Activated CD4-positive, alpha-beta T cell treated with anti-CD3 and anti-CD28 coated beads, Interleukin-2, amount 50 U/mL, for 1 hour (primary cell): ENCODE measurements around the gene H1-8.
"Not testable (repeated sequence)": the region's sequence is repeated elsewhere in the genome, so short reads cannot be mapped to it uniquely, and the experiment has no call there.

Experiments
- DNase-seq: peaks from one replicate; pipeline ENCODE4 v3.0.0-alpha.2; 2020

H1-8 gene

GRCh38 chr3:129515821-129516432 lies 27.0 kb upstream of the H1-8 start:
- DNase-seq, result not testable (repeated sequence)

GRCh38 chr3:129517516-129517915 lies 25.5 kb upstream of the H1-8 start:
- DNase-seq, result no peak

GRCh38 chr3:129518038-129518561 lies 24.9 kb upstream of the H1-8 start:
- no peak for DNase-seq

- DNase-seq, result no peak
Observed at GRCh38 chr3:129518581-129518980, 24.4 kb upstream of the H1-8 start.

GRCh38 chr3:129519449-129519848 lies 23.5 kb upstream of the H1-8 start:
- DNase-seq, result no peak

GRCh38 chr3:129519896-129520715 lies 22.9 kb upstream of the H1-8 start:
- no peak for DNase-seq

GRCh38 chr3:129520960-129521359 lies 22.0 kb upstream of the H1-8 start:
- no peak for DNase-seq

- DNase-seq, result no peak
Observed at GRCh38 chr3:129521611-129522010, 21.4 kb upstream of the H1-8 start.

GRCh38 chr3:129522953-129523352 lies 20.0 kb upstream of the H1-8 start:
- DNase-seq, result no peak

GRCh38 chr3:129524081-129524480 lies 18.9 kb upstream of the H1-8 start:
- DNase-seq, result no peak

GRCh38 chr3:129525341-129525968 lies 17.5 kb upstream of the H1-8 start:
- DNase-seq, result no peak

- no peak for DNase-seq
Observed at GRCh38 chr3:129526121-129526900, 16.7 kb upstream of the H1-8 start.

GRCh38 chr3:129527262-129527661 lies 15.7 kb upstream of the H1-8 start:
- no peak for DNase-seq

- no peak for DNase-seq
Observed at GRCh38 chr3:129528589-129529100, 14.3 kb upstream of the H1-8 start, which contains the start of gene RHO. TSS of gene RHO (plus strand) at chr3:129528639. CDS start at chr3:129528734, 95 bp downstream.

GRCh38 chr3:129529436-129530210 lies 13.4 kb upstream of the H1-8 start:
- no peak for DNase-seq

- no peak for DNase-seq
Observed at GRCh38 chr3:129530251-129530791, 12.7 kb upstream of the H1-8 start.

GRCh38 chr3:129530821-129531220 lies 12.2 kb upstream of the H1-8 start:
- no peak for DNase-seq

- no peak for DNase-seq
Observed at GRCh38 chr3:129531699-129532098, 11.3 kb upstream of the H1-8 start.

GRCh38 chr3:129532261-129532660 lies 10.7 kb upstream of the H1-8 start:
- no peak for DNase-seq

- no peak for DNase-seq
Observed at GRCh38 chr3:129533406-129533805, 9.6 kb upstream of the H1-8 start.

GRCh38 chr3:129534428-129535027 lies 8.4 kb upstream of the H1-8 start:
- no peak for DNase-seq
